T-helper 22 cell (primary cell): ENCODE data around the gene NFAT5.
"Not testable (repeated sequence)": the region's sequence is repeated elsewhere in the genome, so short reads cannot be mapped to it uniquely, and the experiment has no call there.

Source experiments
- DNase-seq: peaks from one replicate; pipeline ENCODE4 v3.0.0-alpha.2; 2020; ENCODE audit warnings: low read depth

NFAT5 gene

GRCh38 chr16:69706256-69706974 lies 140.6 kb downstream of the NFAT5 start:
- no peak for DNase-seq

- no peak for DNase-seq
These were observed 141.2 kb downstream of the NFAT5 start for GRCh38 chr16:69706975-69707340.

DNA sequence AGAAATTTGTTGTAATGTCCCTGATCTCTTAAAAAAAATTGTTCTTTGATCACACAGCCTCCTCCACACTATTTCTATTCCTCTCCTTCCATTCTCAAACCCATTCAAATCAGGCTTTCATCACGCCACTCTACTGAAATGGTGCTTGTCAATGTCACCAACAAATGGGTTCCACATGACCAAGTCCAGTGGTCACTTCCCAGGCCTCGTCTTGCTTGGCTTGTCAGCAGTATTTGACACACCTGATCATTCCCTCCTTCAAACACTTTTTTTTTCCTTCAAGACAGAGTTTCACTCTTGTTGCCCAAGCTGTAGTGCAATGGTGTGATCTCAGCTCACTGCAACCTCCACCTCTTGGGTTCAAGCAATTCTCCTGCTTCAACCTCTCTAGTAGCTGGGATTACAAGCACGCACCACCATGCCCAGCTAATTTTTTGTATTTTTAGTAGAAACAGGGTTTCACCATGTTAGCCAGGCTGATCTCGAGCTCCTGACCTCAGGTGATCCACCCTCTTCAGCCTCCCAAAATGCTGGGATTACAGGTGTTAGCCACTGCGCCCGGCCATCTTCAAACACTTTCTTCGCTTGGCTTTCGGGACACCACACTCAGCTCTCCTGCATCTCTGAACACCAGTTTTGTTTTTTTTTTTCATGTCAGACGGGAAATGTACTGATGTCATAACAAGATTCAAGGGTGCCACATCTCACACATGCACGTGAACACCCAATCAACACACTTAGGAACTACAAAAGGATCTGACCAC lies 142.3 kb downstream of the NFAT5 start:
- no peak for DNase-seq

GRCh38 chr16:69709456-69710084 lies 143.8 kb downstream of the NFAT5 start:
- DNase-seq: no peak

GRCh38 chr16:69711115-69711740 lies 145.5 kb downstream of the NFAT5 start:
- DNase-seq: no peak

GRCh38 chr16:69712277-69712676 lies 146.5 kb downstream of the NFAT5 start:
- no peak for DNase-seq

DNA sequence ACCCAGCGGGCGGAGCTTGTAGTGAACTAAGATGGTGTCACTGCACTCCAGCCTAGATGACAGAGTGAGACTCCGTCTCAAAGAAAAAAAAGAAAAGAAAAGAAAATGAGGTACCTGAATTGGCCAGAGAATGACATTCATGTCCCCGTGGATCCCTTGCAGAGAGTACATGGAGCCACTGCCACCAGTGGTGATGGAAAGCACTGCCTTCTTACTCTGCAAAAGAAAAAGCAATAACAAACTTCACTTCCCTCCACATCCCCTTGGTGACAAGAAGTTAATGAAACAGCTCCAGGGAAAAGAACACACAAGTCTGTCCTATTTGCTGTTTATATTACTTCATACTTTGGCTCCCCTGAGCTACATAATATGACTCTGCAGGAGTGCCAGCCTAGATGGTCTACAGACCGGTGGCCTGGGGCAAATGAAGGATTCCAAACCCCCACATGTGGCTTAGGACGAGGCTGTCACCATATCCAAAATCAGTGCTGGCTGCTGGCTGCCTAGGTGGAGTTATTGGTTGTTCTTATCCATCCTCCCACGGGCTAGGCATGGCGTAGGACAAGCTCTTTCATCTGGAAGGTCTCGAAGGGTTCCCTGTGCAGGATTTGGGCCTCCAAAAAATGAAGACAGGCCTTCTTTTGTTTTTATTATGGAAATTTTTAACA lies 147.3 kb downstream of the NFAT5 start:
- DNase-seq: no peak

- no peak for DNase-seq
These were observed 151.3 kb downstream of the NFAT5 start for GRCh38 chr16:69717066-69717465.

DNA sequence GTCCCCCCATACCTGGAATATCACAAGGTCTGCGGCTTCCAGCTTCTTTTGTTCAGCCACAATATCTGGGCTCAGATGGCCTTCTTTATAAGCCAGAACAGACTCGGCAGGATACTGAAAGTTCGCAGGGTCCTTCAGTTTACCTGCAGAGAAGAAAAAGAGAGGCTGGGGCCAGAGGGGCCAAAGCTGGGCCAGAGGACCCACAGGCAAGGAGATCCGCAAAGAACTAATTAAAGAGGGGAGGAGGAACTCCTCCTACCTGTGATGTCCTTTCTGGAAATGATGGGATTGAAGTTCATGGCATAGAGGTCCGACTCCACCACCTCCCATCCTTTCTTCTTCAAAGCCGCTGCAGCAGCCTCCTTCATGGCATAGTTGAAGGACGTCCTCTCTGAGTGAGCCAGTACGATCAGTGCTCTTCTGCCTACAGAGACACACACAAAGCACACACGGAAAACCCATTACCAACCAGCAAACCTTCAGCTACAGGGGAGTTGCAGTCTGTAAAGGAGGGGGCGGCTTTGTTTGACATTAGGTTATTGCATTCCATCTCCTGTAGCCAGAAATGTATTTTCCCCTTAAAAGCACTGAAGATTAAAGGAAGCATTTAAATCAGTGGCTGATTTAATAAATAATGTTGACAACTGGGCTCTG lies 152.5 kb downstream of the NFAT5 start:
- DNase-seq: no peak

DNA sequence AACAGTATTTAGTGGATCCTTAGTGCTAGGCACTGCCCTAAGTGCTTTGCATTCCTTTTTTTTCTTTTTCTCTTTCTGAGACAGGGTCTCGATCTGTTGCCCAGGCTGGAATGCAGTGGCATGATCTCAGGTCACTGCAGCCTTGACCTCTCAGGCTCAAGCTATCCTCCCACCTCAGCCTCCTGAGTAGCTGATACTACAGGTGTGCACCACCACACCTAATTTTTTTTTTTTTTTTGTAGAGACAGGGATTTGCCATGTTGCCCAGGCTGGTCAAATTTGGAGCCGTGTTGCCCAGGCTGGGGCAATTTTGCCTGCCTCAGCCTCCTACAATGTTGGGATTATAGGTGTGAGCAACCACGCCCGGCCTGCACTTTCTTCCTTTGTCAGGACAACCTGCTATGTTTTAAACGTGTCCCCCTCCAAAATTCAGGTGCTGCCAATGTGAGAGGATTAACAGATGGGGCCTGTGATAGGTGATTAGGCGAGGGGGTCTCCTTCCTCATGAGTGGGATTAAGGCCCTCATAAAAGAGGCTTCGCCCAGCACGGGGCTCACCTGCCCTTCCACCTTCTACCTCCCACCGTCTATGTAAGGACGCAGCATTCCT lies 155.2 kb downstream of the NFAT5 start:
- no peak for DNase-seq

GRCh38 chr16:69721441-69721957 lies 155.7 kb downstream of the NFAT5 start:
- DNase-seq: no peak

DNA sequence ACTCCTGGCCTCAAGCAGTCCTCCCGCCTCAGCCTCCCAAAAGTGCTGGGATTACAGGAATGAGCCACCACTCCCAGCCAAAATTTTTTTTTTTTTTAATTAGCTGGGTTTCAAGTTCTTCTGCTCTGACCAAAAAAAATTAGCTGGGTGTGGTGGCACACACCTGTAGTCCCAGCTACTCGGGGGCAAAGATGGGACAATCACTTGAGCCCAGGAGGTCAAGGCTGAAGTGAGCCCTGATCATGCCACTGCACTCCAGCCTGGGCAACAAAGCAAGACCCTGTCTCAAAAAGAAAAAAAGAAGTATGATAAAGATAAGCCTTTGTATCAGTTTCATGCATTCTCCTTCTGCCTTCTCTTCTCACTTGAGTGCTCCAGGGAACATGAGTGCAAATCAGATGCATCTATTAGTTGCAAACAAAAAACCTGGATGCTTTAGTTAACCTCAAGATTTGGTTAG lies 158.7 kb downstream of the NFAT5 start:
- no peak for DNase-seq

- DNase-seq: no peak
These were observed 159.3 kb downstream of the NFAT5 start for GRCh38 chr16:69724981-69725479.

GRCh38 chr16:69725480-69726312 lies 159.9 kb downstream of the NFAT5 start:
- no peak for DNase-seq

GRCh38 chr16:69726313-69727060 lies 160.7 kb downstream of the NFAT5 start, which contains the start of gene NQO1:
Gene NQO1 (minus strand): TSS chr16:69726560. CDS start chr16:69726439, 121 bp downstream.
- peak; percentile 64 for DNase-seq

GRCh38 chr16:69727916-69728270 lies 162.1 kb downstream of the NFAT5 start:
- no peak for DNase-seq

DNA sequence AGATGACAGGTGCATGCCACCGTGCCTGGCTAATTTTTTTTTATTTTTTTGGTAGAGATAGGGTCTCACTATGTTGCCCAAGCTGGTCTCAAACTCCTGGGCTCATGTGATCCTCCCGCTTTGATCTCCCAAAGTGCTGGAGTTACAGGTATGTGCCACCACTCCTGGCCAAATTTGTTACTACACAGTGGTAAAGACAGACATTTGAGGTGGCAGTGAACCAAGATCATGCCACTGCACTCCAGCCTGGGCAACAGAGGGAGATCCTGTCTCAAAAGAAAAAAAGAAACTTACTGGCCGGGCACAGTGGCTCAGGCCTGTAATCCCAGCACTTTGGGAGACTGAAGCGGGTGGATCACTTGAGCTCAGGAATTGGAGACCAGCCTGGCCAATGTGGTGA lies 163.3 kb downstream of the NFAT5 start:
- DNase-seq: not testable (repeated sequence)

DNA sequence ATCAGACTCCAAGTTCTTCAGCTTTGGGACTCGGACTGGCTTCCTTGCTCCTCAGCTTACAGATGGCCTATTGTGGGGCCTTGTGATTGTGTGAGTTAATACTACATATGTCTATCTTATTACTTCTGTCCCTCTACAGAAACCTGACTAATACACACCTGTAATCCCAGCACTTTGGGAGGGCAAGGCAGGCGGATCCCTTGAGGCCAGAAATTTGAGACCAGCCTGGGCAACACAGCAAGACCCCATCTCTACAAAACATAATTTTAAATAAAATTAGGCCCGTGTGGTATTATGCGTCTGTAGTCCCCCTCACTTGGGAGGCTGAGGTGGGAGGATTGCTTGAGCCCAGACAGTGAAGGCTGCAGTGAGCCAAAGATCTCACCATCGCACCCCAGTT lies 165.5 kb downstream of the NFAT5 start:
- DNase-seq: not testable (repeated sequence)

DNA sequence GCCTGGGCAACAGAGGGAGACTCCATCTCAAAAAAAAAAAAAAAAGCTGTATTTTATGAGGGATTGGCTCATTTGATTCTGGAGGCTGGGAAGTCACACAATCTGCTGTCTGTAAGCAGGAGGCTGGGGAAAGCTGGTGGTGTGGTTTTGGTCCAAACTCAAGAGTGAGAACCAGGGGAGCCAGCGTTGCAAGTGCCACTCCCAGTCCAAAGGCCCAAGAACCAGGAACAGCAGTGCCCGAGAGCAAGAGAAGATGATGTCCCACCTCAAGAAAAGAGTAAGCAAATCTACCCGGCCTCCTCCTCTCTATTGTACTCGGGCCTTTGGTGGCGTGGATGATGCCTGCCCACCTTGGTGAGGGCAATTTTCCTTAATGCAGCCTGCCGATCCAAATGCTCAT lies 166.3 kb downstream of the NFAT5 start:
- no peak for DNase-seq
